ENCODE data around the gene TMPRSS11D.

Gene TMPRSS11D

GRCh38 chr4:67884701-67885100 lies 899 bp upstream of the TMPRSS11D start:
- Histone ChIP-seq H3K4me3 (ENCODE audit: low read depth, low read length) (no peak overlapping the region), H3K4me1 (ENCODE audit: control insufficient read depth, insufficient read depth, low read length) (no peaks in the 10 kb centered on the region), H3K27ac (ENCODE audit: extremely low read depth, low read depth, low read length) (no peak overlapping the region), H3K36me3 (ENCODE audit: control insufficient read depth in 2 of 2, insufficient read depth in 1 of 2, low read length in 2 of 2) (no peaks in the 10 kb centered on the region), H3K9me3 (ENCODE audit: control insufficient read depth, insufficient read depth, low read depth, low read length) (no peaks in the 10 kb centered on the region)
- POLR2A ChIA-PET, result no interaction called here
- TF ChIP-seq BCL6B (tag by site-specific recombination; IDR thresholded peaks at IDR 0.05) (no peak), ZNF707 (tag by site-specific recombination; IDR thresholded peaks at IDR 0.05) (no peak), REPIN1 (tag by site-specific recombination; IDR thresholded peaks at IDR 0.05; ENCODE audit: low read depth) (no peak), ZNF785 (tag by site-specific recombination; IDR thresholded peaks at IDR 0.05) (no peak), ZBTB17 (tag by site-specific recombination; IDR thresholded peaks at IDR 0.05) (no peak), ZNF654 (tag by site-specific recombination; IDR thresholded peaks at IDR 0.05; ENCODE audit: low read depth) (no peak), ZNF514 (tag by site-specific recombination; IDR thresholded peaks at IDR 0.05) (no peak), MYNN (tag by site-specific recombination; IDR thresholded peaks at IDR 0.05; ENCODE audit: borderline replicate concordance) (no peak), ZNF138 (tag by site-specific recombination; IDR thresholded peaks at IDR 0.05; ENCODE audit: borderline replicate concordance) (no peak), ZNF521 (tag by site-specific recombination; IDR thresholded peaks at IDR 0.05) (no peak), ZNF211 (tag by site-specific recombination; IDR thresholded peaks at IDR 0.05; ENCODE audit: low read depth) (no peak)
- CTCF ChIA-PET, result no interaction called here

GRCh38 chr4:67883458-67883857 lies 344 bp downstream of the TMPRSS11D start:
- H3K4me3 ChIP-seq (ENCODE audit: low read depth, low read length), result no peak overlapping the region
- no peaks in the 10 kb centered on the region for H3K9me3 ChIP-seq (ENCODE audit: control insufficient read depth, insufficient read depth, low read depth, low read length)
- no peaks in the 10 kb centered on the region for H3K36me3 ChIP-seq (ENCODE audit: control insufficient read depth in 2 of 2, insufficient read depth in 1 of 2, low read length in 2 of 2)
- ChIA-PET POLR2A (no interaction called here), CTCF (interaction anchor here (0.6 kb wide), 1 partner anchor 9 kb away, joined by 3 read pairs; no protein-coding TSS in a partner anchor)
- no peak for TF ChIP-seq ZNF280C (tag by site-specific recombination; IDR thresholded peaks at IDR 0.05)
- no peak for TF ChIP-seq ZNF623 (tag by site-specific recombination; IDR thresholded peaks at IDR 0.05)
- no peak for TF ChIP-seq ZSCAN18 (tag by site-specific recombination; IDR thresholded peaks at IDR 0.05)
- TF ChIP-seq ZNF561 (tag by site-specific recombination; IDR thresholded peaks at IDR 0.05; ENCODE audit: borderline replicate concordance), result no peak
- no peak for TF ChIP-seq CTCF (tag by site-specific recombination; IDR thresholded peaks at IDR 0.05)
- TF ChIP-seq ZNF449 (tag by site-specific recombination; IDR thresholded peaks at IDR 0.05), result no peak
- no peaks in the 10 kb centered on the region for H3K4me1 ChIP-seq (ENCODE audit: control insufficient read depth, insufficient read depth, low read length)
- H3K27ac ChIP-seq (ENCODE audit: extremely low read depth, low read depth, low read length), result no peak overlapping the region

Data from HEK293 (cell line).